Neutrophil (primary cell): Measurements from ENCODE around the gene GRIP2.

ENCODE experiments used
- H3K27ac ChIP-seq: fragments of 200-600 bp; sonication (generic); 2 replicates; pipeline ENCODE4 v1.5.1; 2016; ENCODE audit warnings: mild to moderate bottlenecking, moderate library complexity
- H3K27me3 ChIP-seq: fragments of 200-600 bp; sonication (generic); 2 replicates; pipeline ENCODE4 v1.6.0; 2016; ENCODE audit warnings: mild to moderate bottlenecking
- H3K36me3 ChIP-seq: fragments of 200-600 bp; sonication (generic); 2 replicates; pipeline ENCODE4 v1.5.1; 2017
- H3K4me1 ChIP-seq, 2 experiments: fragments of 200-600 bp in 1 of 2; sonication (generic) in 1 of 2; 1 replicate in 1 of 2; 2 replicates in 1 of 2; pipeline versions ENCODE4 v1.5.1 to v1.6.1; 2013 to 2016; ENCODE audit warnings: low read depth in 1 of 2, low read length in 1 of 2, mild to moderate bottlenecking in 1 of 2, moderate library complexity in 1 of 2; ENCODE audit not compliant: control insufficient read depth in 1 of 2, insufficient read depth in 1 of 2
- H3K4me3 ChIP-seq, 2 experiments: fragments of 200-600 bp in 1 of 2; sonication (generic) in 1 of 2; 1 replicate in 1 of 2; 2 replicates in 1 of 2; pipeline ENCODE4 v1.5.1; 2013 to 2016; ENCODE audit warnings: low read depth in 1 of 2, low read length in 1 of 2, mild to moderate bottlenecking in 1 of 2, moderate library complexity in 1 of 2
- H3K9me3 ChIP-seq: fragments of 200-600 bp; sonication (generic); 2 replicates; pipeline ENCODE4 v1.5.1; 2016
- TF ChIP-seq, protein P1 (sequence below): fragments of 200-600 bp; sonication (generic); IDR thresholded peaks from 2 replicates; pipeline ENCODE4 v1.5.1; 2016; ENCODE audit warnings: antibody characterized with exemption

The GRIP2 gene

DNA sequence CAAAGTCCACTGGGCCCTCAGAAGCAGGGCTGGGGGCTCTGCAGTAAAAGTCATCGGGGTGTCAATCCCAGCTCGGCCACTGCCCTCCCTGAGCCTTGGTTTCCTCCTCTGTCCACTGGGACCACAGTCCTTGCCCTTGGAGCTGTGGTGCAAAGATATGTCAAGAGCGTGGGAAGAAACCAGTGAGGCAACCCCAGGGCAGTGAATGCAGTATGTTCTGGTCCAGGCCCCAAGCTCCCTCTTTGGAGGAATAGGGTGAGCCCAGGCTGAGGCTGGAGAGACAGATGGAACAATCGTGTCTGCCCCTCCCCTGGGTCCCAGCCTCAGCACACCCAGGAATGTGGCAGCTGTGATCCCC, 779 bp downstream of the GRIP2 start:
- Histone ChIP-seq H3K27me3 (peaks cover 10% of the 10 kb centered on the region), H3K9me3 (no peaks in the 10 kb centered on the region), H3K4me3 (no peak overlapping the region), H3K36me3 (no peaks in the 10 kb centered on the region), H3K4me1 (no peaks in the 10 kb centered on the region), H3K27ac (no peak overlapping the region)
- TF ChIP-seq, protein P1, sequence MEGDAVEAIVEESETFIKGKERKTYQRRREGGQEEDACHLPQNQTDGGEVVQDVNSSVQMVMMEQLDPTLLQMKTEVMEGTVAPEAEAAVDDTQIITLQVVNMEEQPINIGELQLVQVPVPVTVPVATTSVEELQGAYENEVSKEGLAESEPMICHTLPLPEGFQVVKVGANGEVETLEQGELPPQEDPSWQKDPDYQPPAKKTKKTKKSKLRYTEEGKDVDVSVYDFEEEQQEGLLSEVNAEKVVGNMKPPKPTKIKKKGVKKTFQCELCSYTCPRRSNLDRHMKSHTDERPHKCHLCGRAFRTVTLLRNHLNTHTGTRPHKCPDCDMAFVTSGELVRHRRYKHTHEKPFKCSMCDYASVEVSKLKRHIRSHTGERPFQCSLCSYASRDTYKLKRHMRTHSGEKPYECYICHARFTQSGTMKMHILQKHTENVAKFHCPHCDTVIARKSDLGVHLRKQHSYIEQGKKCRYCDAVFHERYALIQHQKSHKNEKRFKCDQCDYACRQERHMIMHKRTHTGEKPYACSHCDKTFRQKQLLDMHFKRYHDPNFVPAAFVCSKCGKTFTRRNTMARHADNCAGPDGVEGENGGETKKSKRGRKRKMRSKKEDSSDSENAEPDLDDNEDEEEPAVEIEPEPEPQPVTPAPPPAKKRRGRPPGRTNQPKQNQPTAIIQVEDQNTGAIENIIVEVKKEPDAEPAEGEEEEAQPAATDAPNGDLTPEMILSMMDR, result no peak

DNA sequence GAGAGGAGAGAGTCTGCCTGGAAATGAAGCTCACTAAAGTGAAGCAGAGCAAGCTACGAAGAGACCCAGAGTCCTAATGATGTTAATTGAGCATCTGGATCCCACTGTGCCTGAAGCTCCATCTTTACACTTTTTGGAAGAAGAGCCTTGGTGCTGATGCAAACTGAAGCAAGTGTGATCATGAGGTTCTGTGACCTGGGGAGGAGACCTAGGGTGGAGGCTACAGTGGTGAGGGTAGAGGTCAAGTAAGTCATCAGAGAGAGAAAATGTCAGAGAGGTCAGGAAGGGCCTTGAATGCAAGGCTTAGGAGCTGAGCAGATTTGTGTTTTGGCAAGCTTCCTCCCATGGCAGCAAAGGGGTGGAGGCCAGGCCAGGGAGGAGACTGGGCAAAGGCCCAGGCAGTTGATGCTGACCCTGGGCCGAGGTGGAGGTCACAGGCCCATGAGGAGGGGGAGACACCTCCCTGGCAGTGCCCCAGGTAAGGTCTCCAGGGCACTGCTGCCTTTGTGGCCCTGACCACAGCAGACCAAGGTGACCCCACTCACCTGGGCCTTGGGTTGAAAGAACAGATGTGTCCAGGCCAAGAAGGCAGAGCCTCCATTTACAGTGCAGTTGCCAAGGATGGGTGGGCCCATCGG, 1.6 kb downstream of the GRIP2 start:
- Histone ChIP-seq H3K27me3 (peaks cover 18% of the 10 kb centered on the region), H3K27ac (no peak overlapping the region), H3K4me3 (no peak overlapping the region), H3K36me3 (no peaks in the 10 kb centered on the region), H3K9me3 (no peaks in the 10 kb centered on the region), H3K4me1 (no peaks in the 10 kb centered on the region)
- TF ChIP-seq, protein P1, result no peak

DNA sequence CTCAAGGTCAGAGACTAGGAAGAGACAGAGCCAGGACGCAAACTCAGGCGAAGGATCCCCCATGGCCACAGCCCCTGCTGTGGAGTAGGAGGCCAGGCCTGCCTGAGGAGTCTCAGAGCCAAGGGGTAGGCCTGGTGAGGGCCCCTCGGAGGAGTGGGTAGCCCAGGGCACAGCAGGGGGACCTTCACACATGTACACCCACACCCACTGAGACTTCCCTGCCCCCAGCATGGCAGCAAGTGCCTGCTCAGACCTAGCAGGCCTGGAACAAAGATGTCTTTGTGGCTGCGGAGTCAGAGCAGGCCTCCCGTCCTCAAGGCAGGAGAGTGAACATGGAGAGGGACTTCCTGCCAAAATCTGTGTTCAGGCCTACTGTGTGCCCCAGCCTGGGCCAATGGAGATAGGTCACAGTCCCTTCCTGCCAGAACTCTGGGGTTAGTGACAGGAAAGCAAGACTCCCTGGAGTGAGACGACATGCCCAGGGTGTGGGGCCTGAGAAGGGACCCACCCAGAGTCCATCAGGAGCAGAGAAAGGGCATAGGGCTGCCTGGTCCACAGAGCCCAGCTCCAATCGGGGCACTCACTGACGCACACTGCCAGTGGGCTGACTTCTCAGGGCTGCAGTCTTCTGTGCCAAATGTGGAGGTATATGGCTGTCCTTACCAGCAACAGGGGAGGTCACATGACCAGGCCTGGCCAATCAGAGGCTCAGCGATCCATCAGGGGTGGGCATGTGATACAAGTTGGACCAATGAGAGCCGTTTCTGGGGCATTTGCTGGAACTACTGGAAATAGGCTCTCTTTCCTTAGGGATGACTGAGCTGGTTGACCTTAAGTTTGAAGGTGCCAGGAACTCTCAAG, 2.3 kb downstream of the GRIP2 start:
- Histone ChIP-seq H3K36me3 (no peaks in the 10 kb centered on the region), H3K9me3 (no peaks in the 10 kb centered on the region), H3K27ac (no peak overlapping the region), H3K27me3 (peaks cover 25% of the 10 kb centered on the region), H3K4me1 (no peaks in the 10 kb centered on the region), H3K4me3 (no peak overlapping the region)
- TF ChIP-seq, protein P1, result no peak

DNA sequence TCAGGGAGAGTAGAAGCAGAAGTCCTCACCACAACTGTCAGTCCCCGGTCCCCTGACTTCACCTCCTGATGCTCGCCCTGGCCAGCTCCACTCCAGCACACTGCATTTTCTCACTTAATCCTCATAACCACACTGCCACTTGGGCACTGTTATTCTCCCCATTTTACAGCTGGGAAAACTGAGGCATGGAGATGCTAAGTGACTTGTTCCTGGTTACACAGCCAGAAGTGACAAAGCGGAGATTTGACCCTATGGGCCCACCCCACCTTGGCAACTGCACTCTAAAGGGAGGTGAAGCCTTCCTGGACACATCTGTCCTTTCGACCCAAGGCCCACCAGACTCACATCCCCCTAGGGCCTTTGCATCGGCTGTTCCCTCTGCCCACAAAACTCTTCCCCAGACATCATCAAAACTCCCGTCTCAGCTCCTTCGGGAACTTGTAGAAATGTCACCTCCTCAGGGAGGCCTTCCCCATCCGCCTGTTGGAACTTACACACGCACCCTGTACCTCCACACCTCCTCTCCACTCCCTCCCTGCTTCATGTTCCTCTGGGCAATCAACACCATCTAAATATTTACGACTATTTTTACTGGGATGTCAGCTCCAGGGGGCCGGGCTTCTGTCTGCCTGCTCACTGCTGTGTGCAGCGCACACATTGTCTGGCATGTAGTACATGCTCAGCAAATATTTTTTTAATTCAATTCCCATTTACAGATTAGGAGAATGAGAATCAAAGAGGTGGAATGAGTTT, 3.1 kb downstream of the GRIP2 start:
- no peaks in the 10 kb centered on the region for H3K36me3 ChIP-seq
- H3K27me3 ChIP-seq, result peaks cover 25% of the 10 kb centered on the region
- H3K4me1 ChIP-seq, result no peaks in the 10 kb centered on the region
- H3K9me3 ChIP-seq, result no peaks in the 10 kb centered on the region
- TF ChIP-seq, protein P1, result no peak
- no peak overlapping the region for H3K27ac ChIP-seq
- H3K4me3 ChIP-seq, result no peak overlapping the region

DNA sequence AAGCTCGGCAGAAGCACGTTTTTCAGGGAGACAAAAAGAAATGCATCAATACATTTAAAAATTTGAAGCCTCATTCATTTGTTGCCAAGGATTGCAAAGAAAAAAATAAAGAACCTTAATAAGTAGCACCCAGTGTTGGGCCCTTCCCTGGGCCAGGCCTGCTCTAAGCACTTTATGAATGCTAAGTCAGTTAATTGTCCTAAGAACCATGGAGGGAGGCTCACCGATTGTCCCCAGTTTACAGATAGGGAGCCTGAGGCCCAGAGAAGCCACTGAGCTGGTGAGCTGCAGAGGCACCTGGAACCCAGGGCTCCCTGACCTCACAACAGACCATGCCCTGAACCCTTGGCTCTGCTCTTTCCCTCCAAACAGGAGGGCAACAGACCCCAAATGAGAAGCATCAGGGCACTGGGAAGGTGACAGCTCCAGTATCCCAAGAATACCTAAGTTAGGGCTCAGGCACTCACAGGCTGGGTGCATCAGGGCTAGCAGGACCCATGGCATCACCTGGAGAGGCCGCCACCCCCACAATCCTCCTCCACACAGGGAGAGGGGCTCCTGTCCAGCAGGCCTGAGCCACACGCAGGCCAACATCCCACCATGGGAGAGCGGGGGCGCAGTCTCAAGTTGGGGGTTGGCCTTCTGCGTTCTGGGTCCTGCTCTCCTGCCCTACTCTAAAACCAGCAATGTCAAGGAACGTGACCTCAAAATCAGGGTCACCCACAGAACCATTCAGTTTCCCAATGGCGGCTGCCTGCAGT, 3.9 kb downstream of the GRIP2 start:
- TF ChIP-seq, protein P1, result no peak
- Histone ChIP-seq H3K27me3 (peaks cover 30% of the 10 kb centered on the region), H3K9me3 (no peaks in the 10 kb centered on the region), H3K27ac (no peak overlapping the region), H3K36me3 (no peaks in the 10 kb centered on the region), H3K4me1 (no peaks in the 10 kb centered on the region), H3K4me3 (no peak overlapping the region)
